GDM1 (cell line): ENCODE results near the gene ZNF630.
"Not testable (repeated sequence)": the region's sequence is repeated elsewhere in the genome, so short reads cannot be mapped to it uniquely, and the experiment has no call there.

ENCODE experiments used
- DNase-seq: peaks from one replicate; lab custom pipeline; 2025; lab: John Stamatoyannopoulos, UW

The ZNF630 gene

DNA sequence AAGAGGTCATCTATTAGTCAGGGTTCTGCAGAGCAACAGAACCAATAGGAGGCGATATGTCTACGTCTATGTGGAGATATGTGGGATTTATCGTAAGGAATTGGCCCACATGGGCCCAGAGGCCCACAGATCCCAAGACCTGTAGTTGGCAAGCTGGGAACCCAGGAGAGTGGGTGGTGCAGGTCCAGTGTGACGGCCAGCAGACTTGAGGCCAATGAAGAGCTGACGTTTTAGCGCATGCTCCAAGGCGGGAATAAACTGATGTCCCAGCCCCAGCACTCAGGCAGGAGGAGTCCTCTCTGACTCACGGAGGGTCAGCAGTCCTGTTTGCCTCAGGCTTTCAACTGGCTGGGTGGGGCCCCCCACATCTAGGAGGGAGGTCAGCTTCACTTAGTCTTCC, 43.3 kb downstream of the ZNF630 start:
- no peak for DNase-seq

DNA sequence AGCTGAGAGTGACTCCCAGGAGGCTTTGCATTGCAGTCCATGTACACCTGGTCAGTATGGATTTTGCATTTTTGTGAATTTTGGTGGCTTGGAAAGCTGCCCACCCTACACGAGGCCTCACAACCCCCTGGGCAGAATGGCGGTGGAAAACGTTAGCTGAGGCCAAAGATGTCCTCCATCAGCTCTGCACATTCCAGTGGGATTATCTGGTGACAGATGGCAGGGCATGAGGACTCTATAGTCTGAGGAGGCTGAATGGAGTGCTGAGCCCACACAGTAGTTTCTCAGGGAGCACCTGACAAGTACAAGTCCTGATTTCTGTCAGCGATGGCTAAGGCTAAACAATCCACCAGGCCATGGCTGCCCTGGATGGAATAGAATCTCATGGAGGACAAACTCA, 43.9 kb downstream of the ZNF630 start:
- DNase-seq, result not testable (repeated sequence)

DNA sequence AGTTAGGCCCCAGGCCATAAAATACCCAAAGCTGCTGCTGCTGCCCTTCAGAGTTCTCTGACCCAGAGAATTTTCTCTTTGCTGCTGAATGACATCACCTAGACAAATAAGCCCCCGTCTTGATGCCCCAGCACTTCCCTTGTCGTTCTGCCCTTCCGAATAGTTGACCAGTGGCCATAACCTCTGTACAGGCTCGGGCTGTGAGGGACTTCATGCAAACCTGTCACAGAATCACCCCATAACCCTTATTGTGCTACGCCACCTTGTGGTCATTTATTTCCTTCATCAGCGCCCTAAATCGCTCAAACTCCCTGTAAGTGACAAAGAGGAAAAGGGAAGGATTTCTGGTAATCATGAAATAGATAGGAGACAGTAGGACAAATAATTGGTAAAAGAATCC, 45.9 kb downstream of the ZNF630 start:
- peak; percentile 44 for DNase-seq

DNA sequence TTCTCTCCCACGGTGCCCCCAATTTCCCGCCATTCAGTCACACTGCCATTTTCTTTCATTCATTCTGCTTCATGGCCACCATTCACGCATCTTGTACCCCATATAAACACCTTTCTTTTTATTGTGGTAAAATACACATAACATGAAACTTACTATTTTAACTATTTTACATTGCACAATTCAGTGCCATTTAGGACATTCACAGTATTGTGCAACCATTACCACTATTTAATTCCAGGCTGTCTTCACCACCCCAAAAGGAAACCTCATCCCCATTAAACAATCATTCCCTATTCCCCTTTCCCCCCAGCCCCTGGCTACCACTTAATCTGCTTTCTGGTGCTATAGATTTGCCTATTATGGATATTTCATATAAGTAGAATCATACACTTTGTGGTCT, 48.7 kb downstream of the ZNF630 start:
- no peak for DNase-seq

DNA sequence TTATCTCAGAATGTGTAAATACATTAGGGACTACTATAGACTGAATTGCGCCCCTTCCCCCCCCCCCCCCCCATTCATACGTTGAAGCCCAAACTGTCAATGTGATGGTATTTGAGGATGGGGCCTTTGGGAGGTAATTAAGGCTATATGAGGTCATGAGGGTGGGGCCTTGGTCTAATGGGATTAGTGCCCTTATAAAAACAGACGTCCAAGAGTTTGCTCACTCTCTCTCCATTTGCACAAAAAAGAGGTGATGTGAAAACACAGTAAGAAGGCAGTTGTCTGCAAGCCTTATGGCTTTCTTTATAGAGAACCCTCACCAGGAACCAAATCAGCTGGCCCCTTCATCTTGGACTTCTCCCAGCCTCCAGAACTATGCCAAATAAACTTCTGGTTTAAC, 49.3 kb downstream of the ZNF630 start:
- DNase-seq, result no peak

DNA sequence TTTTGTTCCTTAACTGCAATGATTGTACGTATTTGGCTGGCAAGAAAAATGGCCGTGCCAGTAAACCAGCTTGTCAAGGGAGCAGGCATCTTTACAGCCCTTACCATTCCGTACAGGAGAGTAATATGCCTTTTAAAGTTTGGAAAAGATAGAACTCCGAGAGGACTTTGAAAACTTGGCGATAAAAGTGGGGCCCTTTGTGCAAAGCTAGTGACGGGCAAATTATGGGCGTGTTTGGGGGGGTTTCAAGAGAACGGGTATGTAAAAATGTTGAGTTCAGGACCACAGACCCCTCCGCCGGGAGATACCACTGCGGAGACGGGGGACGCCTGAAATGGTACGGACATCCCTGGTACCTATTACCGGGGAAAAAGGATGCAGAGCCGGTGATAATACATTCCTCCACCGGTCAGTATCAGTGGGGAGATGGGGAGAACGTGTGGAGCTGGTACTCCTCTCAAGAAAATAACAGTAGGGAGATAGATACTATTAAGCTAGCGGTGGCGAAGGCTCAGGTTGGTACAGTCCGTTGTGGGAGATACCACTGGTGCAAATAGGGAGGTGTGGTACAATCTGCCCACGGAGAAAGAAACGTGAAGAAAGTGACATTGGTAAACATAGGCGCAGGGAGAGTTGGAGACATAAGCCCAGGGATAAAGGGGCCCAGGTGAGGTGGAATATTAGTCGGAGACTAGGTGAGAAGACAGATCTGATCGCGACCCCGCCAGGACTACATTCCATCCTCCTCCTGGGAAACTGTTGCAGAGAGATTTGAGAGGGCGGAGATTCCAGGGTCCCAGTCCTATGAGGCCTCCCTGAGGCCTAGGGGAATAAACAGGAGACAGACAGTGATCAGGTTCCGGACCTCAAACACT, 50.2 kb downstream of the ZNF630 start:
- peak; percentile 65 for DNase-seq

DNA sequence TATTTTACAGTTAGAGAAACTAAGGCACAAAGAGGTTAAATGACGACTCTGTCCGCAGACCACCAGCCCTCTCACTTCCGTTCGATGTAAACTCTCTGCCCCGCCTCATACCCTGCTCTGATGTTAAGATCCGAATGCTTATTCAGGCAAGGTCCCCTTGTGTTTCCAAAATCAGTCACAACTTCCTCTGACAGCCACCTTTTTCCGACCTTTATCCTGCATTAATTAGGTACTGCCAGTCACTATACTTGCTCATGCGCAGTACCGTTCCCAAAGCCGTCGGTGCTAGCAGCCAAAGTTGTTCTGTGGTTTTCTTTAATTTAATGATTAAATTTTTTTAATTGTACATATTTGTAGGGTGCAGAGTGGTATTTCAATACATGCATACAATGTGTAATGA, 51.0 kb downstream of the ZNF630 start:
- DNase-seq, result not testable (repeated sequence)

DNA sequence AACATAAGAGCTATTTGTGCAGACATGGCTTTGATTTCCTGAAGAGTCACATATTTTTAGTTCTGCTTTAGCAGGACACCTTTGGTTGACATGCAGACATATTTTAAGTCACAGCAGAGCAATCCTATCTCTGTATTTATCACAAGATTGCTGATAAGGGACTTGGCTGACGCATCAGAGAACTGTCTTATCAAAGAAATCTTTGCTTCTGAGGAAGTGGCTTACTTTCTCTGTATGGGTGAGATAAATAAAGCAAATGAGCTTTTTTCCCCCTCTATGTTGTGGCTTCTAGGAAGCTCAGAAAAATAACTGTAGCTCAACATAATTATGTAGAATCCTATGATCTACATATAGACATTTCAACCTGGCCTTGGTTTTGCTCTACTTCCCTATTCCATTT, 51.5 kb downstream of the ZNF630 start:
- not testable (repeated sequence) for DNase-seq

DNA sequence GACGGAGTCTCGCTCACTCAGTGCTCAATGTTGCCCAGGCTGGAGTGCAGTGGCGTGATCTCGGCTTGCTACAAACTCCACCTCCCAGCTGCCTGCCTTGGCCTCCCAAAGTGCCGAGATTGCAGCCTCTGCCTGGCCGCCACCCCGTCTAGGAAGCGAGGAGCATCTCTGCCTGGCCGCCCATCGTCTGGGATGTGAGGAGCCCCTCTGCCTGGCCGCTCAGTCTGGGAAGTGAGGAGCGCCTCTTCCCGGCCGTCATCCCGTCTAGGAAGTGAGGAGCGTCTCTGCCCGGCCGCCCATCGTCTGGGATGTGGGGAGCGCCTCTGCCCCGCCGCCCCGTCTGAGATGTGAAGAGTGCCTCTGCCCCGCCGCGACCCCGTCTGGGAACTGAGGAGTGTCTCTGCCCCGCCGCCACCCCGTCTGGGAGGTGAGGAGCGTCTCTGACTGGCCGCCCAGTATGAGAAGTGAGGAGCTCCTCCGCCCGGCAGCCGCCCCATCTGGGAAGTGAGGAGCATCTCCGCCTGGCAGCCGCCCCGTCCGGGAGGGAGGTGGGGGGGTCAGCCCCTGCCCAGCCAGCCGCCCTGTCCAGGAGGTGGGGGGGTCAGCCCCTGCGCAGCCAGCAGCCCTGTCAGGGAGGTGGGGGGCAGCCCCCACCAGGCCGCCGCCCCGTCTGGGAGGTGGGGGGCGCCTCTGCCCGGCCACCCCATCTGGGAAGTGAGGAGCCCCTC, 54.7 kb downstream of the ZNF630 start:
- DNase-seq, result not testable (repeated sequence)

DNA sequence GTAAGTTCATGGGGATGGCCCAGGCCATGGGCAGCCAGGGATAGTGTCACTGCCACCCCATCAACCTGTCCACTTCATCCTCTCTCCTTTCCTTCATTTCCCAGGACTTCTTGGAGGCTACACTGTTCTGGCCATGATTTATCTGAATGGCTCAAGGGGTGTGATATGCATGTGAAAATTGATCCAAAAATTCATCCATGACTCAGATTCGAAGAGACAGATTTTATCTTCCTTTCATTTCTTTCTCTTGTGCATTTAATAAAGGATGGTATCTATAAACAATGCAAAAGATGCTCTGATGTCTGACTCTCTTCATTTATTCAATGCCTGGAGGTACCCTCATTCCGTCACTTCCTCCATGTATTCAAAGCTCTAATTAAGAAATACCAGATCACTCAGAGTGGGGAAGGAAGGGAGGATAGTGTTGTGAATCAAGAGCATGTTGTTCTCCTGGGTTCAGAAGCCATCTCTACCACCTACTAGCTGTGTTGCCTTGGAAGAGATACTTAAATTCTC, 61.9 kb downstream of the ZNF630 start:
- DNase-seq, result not testable (repeated sequence)
